HepG2 (cell line): Measurements from ENCODE around the gene TEKT3. TPM values are rescaled to one million over a fixed set of nuclear protein-coding genes. Genes with fewer than 3 reads are reported as not detected.

Experiments
- ATAC-seq: fragments of 200-7000 bp; cut with Tn5 transposase; 3 replicates; pipeline ENCODE4 v1.9.1; 2020; ENCODE audit warnings: mild to moderate bottlenecking, moderate library complexity
- BruUV-seq: library from RNA; stranded (reverse); fragments of 400-500 nt; replicated peaks from 2 replicates; lab custom pipeline; 2021; lab: Mats Ljungman, UMichigan
- CTCF ChIA-PET: fragments of 300-600 bp; formaldehyde crosslinking; extraction: SDS; loops from one replicate; lab custom pipeline; 2021; ENCODE audit warnings: low total read pairs, inconsistent platforms, low intra/inter-chr PET ratio; lab: Yijun Ruan, JAX
- POLR2A ChIA-PET: fragments of 350-600 bp; sonication (Branson Sonifier 250); formaldehyde crosslinking; loops from one replicate; lab custom pipeline; 2020; ENCODE audit warnings: antibody characterized with exemption, inconsistent platforms; lab: Yijun Ruan, JAX
- DNase-seq: peaks from one replicate; pipeline ENCODE4 v3.0.0-alpha.2; 2015; ENCODE audit warnings: low spot score
- FAIRE-seq: peaks from 3 replicates; lab custom pipeline; 2011; peaks lifted over from hg19 to GRCh38; lab: Jason Lieb, UNC
- H2AFZ ChIP-seq: one replicate; pipeline ENCODE4 v1.6.1; 2011; ENCODE audit warnings: low read length, inconsistent platforms
- H3K27ac ChIP-seq: fragments of 300-600 bp; 3 replicates; pipeline ENCODE4 v1.8.0; 2011; ENCODE audit warnings: mixed run types, mild to moderate bottlenecking, mixed read lengths, low read length, inconsistent platforms; ENCODE audit not compliant: insufficient read depth; ENCODE audit errors: extremely low read length
- H3K27me3 ChIP-seq, 2 experiments: fragments of 200-600 bp in 1 of 2; 2 replicates in 1 of 2; 3 replicates in 1 of 2; pipeline versions ENCODE4 v1.6.0 to v1.8.0; 2011; ENCODE audit warnings: low read length in 2 of 2, mild to moderate bottlenecking in 2 of 2, moderate library complexity in 2 of 2, inconsistent platforms in 1 of 2; ENCODE audit not compliant: insufficient read depth in 2 of 2, control insufficient read depth in 1 of 2
- H3K36me3 ChIP-seq, 2 experiments: fragments of 200-600 bp in 1 of 2; replicated peaks in 1 of 2; 2 replicates in 1 of 2; 3 replicates in 1 of 2; pipeline versions ENCODE4 v1.5.1 to v1.8.0; 2011; ENCODE audit warnings: low read length in 2 of 2, inconsistent platforms in 1 of 2; ENCODE audit not compliant: insufficient read depth in 2 of 2, control insufficient read depth in 1 of 2
- H3K4me1 ChIP-seq: 2 replicates; pipeline ENCODE4 v1.5.1; 2012; ENCODE audit warnings: low read length, inconsistent platforms; ENCODE audit not compliant: insufficient read depth
- H3K4me2 ChIP-seq: 2 replicates; pipeline ENCODE4 v1.6.0; 2011; ENCODE audit warnings: low read depth, low read length, inconsistent platforms
- H3K4me3 ChIP-seq, 3 experiments: fragments of 200-600 bp in 1 of 3; sonication (generic), shearing (Covaris generic) in 1 of 3; replicated peaks in 1 of 3; 2 replicates each; pipeline ENCODE4 v1.5.1; 2011 to 2016; ENCODE audit warnings: low read length in 3 of 3, inconsistent platforms in 2 of 3, low read depth in 2 of 3, mild to moderate bottlenecking in 2 of 3, control low read depth in 1 of 3, mixed read lengths in 1 of 3; ENCODE audit not compliant: insufficient read depth in 1 of 3
- H3K79me2 ChIP-seq: one replicate; pipeline ENCODE4 v1.6.1; 2011; ENCODE audit warnings: low read length, inconsistent platforms; ENCODE audit not compliant: insufficient read depth
- H3K9ac ChIP-seq: 2 replicates; pipeline ENCODE4 v1.6.0; 2011; ENCODE audit warnings: mild to moderate bottlenecking, low read depth, low read length, inconsistent platforms; ENCODE audit not compliant: insufficient read depth
- H3K9me3 ChIP-seq: 2 replicates; pipeline ENCODE4 v1.5.1; 2012; ENCODE audit warnings: mild to moderate bottlenecking, low read length
- H4K20me1 ChIP-seq: 2 replicates; pipeline ENCODE4 v1.6.0; 2011; ENCODE audit warnings: inconsistent platforms, mild to moderate bottlenecking, low read length, moderate library complexity; ENCODE audit not compliant: insufficient read depth
- CREB1 ChIP-seq, 2 experiments: fragments of 450-650 bp in 1 of 2; IDR thresholded peaks; 2 replicates each; pipeline ENCODE4 v1.6.1; 2016 to 2017; ENCODE audit warnings: control low read depth in 1 of 2, mild to moderate bottlenecking in 1 of 2, missing compliant biosample characterization in 1 of 2, missing genetic modification characterization in 1 of 2
- ELF3 ChIP-seq: IDR thresholded peaks from 2 replicates; pipeline ENCODE4 v1.6.1; 2016; ENCODE audit warnings: missing genetic modification reagents, missing compliant biosample characterization
- GTF2F1 ChIP-seq: fragments of 150-350 bp; IDR thresholded peaks from 2 replicates; pipeline ENCODE4 v1.6.1; 2014; ENCODE audit warnings: low read length
- HOXA7 ChIP-seq: sonication (generic); formaldehyde crosslinking; IDR thresholded peaks from 2 replicates; pipeline ENCODE4 v1.8.1; 2022; ENCODE audit warnings: mild to moderate bottlenecking, missing genetic modification reagents, moderate library complexity
- HOXA9 ChIP-seq: sonication (generic); formaldehyde crosslinking; IDR thresholded peaks from 2 replicates; pipeline ENCODE4 v1.8.1; 2022; ENCODE audit warnings: missing genetic modification reagents, mild to moderate bottlenecking, moderate library complexity, borderline replicate concordance
- JUN ChIP-seq: sonication (generic); formaldehyde crosslinking; IDR thresholded peaks from 2 replicates; pipeline ENCODE4 v1.4.0; 2020; ENCODE audit warnings: mild to moderate bottlenecking, missing genetic modification reagents
- NR2F2 ChIP-seq: IDR thresholded peaks from 2 replicates; pipeline ENCODE4 v1.6.1; 2012; ENCODE audit warnings: low read depth, inconsistent platforms, borderline replicate concordance
- PAF1 ChIP-seq: IDR thresholded peaks from 2 replicates; pipeline ENCODE4 v1.6.1; 2016; ENCODE audit warnings: missing genetic modification reagents, missing compliant biosample characterization
- ZBTB38 ChIP-seq: sonication (generic); formaldehyde crosslinking; IDR thresholded peaks from 2 replicates; pipeline ENCODE4 v1.5.1; 2020; ENCODE audit warnings: mild to moderate bottlenecking, missing genetic modification reagents
- ZNF607 ChIP-seq: sonication (generic); formaldehyde crosslinking; IDR thresholded peaks from 2 replicates; pipeline ENCODE4 v1.5.1; 2020; ENCODE audit warnings: missing genetic modification reagents, mild to moderate bottlenecking, borderline replicate concordance
- WGBS: methylation state at CpG from one replicate; pipeline ENCODE4 v1.1.6; 2017; ENCODE audit warnings: low lambda C conversion rate; 5-methylcytosine and 5-hydroxymethylcytosine counted together
- in situ Hi-C: cut with HindIII; loops from 2 replicates; pipeline ENCODE4 v1.10.0; 2017; ENCODE audit warnings: low pct_unique_long_range_greater_than_20kb; ENCODE audit not compliant: extremely low pct_ligation_motif_present
- intact Hi-C: fragments of 100-400 bp; cut with micrococcal nuclease; formaldehyde crosslinking; loops from one replicate; pipeline ENCODE4 v1.10.0; 2022; ENCODE audit not compliant: unreplicated experiment
- polyA plus RNA-seq, 8 experiments: library from polyadenylated mRNA; depleted of rRNA in 3 of 8; stranded (reverse) in 7 of 8; unstranded in 1 of 8; fragments of >200 nt; fragmentation: Illumina TruSeq in 4 of 8; extraction: Trizol in 4 of 8; gene quantifications; 2 replicates each; pipeline versions ENCODE4 v1.2.1 to v1.2.3, GENCODE V29; 2011 to 2016; ENCODE audit warnings: low read depth in 4 of 8, missing spikeins in 1 of 8, mixed read lengths in 1 of 8; ENCODE audit not compliant: insufficient read depth in 1 of 8
- total RNA-seq, 5 experiments: library from RNA; depleted of rRNA; stranded (reverse); fragments of >200 nt; fragmentation: Illumina TruSeq; extraction: Trizol; gene quantifications; 2 replicates each; pipeline ENCODE4 v1.2.3, GENCODE V29; 2016; ENCODE audit warnings: low read depth in 1 of 5
- TF ChIP-seq, protein P1 (sequence below): sonication (generic); formaldehyde crosslinking; conservative IDR thresholded peaks from 2 replicates; pipeline ENCODE4 v1.8.1; 2023; ENCODE audit warnings: missing genetic modification reagents
- TF ChIP-seq, protein P2 (sequence below): sonication (generic); formaldehyde crosslinking; conservative IDR thresholded peaks from 2 replicates; pipeline ENCODE4 v1.4.0; 2020; ENCODE audit warnings: missing genetic modification reagents

TEKT3 gene
- total and polyA plus RNA-seq, 2 of the 13 experiments (the other 11 are each of a cell fraction or from before 2014, with no cell fraction given): 0.58 to 0.82 TPM

DNA sequence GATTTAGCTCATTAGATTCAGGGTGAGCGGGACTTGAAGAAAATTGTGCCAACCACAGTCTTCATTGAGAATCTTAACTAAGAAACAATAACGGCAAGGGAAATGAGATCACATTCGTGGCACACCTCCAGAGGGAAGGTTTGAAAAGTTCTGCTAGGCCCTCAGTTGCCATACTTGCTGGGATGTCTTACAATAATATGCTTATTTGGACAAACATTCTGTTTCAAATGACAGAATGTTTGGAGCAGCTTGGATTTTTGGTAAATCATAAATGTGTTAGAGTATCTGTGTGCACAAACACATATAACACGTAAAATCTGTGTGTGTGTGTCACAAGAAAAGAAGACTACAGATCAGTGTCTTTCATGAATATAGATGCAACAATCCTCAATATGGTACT, 24.6 kb upstream of the TEKT3 start:
- no peak for FAIRE-seq
- Histone ChIP-seq H3K9ac (no peak overlapping the region), H2AFZ (no peak overlapping the region), H4K20me1 (no peaks in the 10 kb centered on the region), H3K4me1 (0 out of 2 replicates have a peak, but pooled peaks cover 5% of the 10 kb centered on the region), H3K27ac (no peak overlapping the region), H3K27me3 (no peaks in the 10 kb centered on the region), H3K36me3 (no peaks in the 10 kb centered on the region), H3K9me3 (no peaks in the 10 kb centered on the region), H3K79me2 (no peaks in the 10 kb centered on the region), H3K4me2 (no peak overlapping the region), H3K4me3 (no peak overlapping the region)
- BruUV-seq: no TSS peak
- DNase-seq: no peak
- in situ Hi-C loops: no loop called here
- intact Hi-C loops: no loop called here
- POLR2A ChIA-PET: no interaction called here
- CTCF ChIA-PET: no interaction called here
- ATAC-seq: no peak
- TF ChIP-seq PAF1 (CRISPR knock-in tag): no peak
- no peak for TF ChIP-seq ZBTB38 (CRISPR knock-in tag)
- no peak for TF ChIP-seq ELF3 (CRISPR knock-in tag)
- no peak for TF ChIP-seq ZNF607 (CRISPR knock-in tag)
- TF ChIP-seq HOXA7 (CRISPR knock-in tag): no peak
- TF ChIP-seq GTF2F1: no peak
- TF ChIP-seq, protein P1, sequence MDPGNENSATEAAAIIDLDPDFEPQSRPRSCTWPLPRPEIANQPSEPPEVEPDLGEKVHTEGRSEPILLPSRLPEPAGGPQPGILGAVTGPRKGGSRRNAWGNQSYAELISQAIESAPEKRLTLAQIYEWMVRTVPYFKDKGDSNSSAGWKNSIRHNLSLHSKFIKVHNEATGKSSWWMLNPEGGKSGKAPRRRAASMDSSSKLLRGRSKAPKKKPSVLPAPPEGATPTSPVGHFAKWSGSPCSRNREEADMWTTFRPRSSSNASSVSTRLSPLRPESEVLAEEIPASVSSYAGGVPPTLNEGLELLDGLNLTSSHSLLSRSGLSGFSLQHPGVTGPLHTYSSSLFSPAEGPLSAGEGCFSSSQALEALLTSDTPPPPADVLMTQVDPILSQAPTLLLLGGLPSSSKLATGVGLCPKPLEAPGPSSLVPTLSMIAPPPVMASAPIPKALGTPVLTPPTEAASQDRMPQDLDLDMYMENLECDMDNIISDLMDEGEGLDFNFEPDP (CRISPR knock-in tag): no peak
- TF ChIP-seq CREB1 (IDR thresholded peaks at IDR 0.05): no peak
- no peak for TF ChIP-seq CREB1 (CRISPR knock-in tag; IDR thresholded peaks at IDR 0.05)
- TF ChIP-seq, protein P2, sequence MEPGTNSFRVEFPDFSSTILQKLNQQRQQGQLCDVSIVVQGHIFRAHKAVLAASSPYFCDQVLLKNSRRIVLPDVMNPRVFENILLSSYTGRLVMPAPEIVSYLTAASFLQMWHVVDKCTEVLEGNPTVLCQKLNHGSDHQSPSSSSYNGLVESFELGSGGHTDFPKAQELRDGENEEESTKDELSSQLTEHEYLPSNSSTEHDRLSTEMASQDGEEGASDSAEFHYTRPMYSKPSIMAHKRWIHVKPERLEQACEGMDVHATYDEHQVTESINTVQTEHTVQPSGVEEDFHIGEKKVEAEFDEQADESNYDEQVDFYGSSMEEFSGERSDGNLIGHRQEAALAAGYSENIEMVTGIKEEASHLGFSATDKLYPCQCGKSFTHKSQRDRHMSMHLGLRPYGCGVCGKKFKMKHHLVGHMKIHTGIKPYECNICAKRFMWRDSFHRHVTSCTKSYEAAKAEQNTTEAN: no peak
- TF ChIP-seq JUN (CRISPR knock-in tag): no peak
- TF ChIP-seq HOXA9: no peak
- no peak for TF ChIP-seq NR2F2
- WGBS: 88% methylated on average over 4 of the region's 4 CpGs
